Activated CD4-positive, alpha-beta T cell treated with anti-CD3 and anti-CD28 coated beads for 4 hours (primary cell): ENCODE data around the gene UMODL1.

Experiments used
- DNase-seq, 2 donors: peaks; one replicate each; pipeline ENCODE4 v3.0.0-alpha.2; 2020

The UMODL1 gene

DNA sequence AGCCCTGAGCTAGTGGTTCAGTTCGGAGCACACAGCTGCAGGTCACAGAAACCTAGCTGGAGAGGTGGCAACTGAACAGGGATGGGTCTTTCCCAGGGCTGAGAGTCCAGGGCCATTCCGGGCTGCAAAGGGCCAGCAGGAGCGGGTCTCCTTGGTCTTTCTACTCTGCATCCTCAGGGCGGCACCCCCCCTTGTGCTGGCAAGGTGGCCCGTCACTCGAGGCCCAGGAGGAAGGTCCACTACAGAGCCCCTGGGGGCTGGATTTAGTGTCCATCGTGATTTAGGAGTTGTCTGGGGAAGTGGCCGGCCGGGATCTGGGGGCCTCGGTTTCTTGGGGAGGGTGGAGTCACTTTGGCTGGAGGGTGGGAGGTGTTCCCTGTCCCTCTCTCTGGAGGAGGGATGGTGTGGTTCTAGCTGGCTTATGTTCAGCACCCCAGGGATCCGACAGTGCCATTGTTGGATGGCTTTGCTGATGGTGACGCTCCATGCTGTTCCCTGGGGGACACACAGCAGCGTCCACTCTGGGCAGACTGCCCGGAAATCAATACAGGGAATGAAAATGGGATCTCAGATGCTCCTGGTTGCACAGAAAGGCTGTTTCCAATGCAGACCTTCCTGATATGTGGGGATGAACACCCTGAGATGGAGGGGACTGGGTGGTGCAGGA is 64.4 kb downstream of the UMODL1 start:
- no peak for DNase-seq

DNA sequence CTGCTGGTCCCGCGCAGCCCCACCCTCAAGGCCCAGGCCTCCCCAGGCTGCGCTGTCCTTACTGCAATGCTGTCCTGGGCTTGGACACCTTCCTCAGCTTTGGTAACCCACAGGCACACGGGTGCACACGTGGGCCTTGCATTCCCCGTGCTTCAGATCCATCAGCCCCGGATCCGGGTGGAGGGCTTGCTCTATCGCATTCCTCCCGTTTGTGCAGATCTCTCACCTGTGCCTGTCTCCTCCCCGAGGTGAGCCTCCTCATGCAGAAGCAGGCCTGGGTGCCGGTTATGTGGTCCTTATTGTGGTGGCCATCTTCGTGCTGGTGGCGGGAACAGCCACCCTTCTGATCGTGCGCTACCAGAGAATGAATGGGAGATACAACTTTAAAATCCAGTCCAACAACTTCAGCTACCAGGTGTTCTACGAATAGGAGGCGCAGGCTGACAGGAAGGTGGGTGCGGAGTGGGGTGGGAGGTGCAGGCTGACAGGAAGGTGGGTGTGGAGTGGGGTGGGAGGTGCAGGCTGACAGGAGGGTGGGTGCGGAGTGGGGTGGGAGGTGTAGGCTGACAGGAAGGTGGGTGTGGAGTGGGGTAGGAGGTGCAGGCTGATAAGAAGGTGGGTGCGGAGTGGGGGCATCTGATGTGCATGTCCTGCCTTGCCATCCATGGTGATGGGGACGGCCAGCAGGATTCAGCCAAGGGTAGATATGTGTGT is 66.2 kb downstream of the UMODL1 start:
- no peak for DNase-seq

DNA sequence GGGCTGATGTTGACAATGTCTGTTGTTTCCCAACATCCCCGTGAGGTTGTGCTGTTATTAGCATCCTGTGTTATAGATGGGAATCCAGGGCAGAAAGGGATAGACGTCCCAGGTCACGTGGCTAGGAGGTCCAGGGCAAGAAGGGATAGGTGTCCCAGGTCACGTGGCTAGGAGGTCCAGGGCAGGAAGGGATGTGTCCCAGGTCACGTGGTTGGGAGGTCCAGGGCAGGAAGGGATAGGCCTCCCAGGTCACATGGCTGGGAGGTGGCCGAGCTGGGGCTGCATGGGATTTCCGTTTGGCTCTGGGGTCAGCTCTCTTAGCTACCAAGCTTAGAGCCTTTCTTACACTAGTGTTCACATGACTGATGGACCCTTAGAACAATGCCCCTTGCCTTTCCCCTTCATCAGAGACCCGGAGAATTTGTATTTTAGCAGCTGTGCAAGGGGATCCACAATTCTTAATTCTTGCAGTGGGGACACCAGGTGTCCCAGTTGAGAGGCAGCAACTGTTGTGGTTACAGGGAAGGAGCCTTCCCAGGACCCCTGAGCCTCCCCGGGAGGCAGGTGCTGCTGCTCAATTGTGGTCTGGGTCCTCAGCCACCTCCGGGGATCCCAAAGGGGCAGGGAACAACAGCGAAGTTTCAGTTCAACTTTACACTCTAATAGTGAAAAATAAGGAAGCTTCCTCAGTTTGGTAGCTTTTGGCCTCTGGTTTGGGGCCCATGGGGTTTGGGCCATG is 69.2 kb downstream of the UMODL1 start:
- no peak for DNase-seq

GRCh38 chr21:42141643-42142042 is 70.5 kb downstream of the UMODL1 start:
- DNase-seq: no peak

GRCh38 chr21:42142141-42142540 is 71.0 kb downstream of the UMODL1 start:
- no peak for DNase-seq

- DNase-seq: no peak
Observed at GRCh38 chr21:42142627-42143026, 71.5 kb downstream of the UMODL1 start.

GRCh38 chr21:42143111-42143510 is 72.0 kb downstream of the UMODL1 start:
- no peak for DNase-seq

DNA sequence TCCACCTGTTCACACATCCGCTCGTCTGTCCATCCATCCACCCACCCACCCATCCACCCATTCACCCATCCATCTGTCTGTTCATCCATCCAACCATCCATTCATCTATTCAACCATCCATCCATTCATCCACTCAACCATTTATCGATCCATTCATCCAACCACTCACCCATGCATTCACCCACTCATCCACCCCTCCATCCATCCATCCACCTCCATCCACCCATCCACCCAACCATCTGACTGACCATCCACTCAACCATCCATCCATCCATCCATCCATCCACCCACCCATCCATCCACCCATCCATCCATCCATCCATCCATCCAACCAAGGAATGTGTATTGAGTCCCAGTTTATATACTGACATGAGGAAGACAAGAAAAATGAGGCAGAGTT is 73.1 kb downstream of the UMODL1 start:
- DNase-seq: no peak

GRCh38 chr21:42144679-42145568 is 73.8 kb downstream of the UMODL1 start:
- no peak for DNase-seq

DNA sequence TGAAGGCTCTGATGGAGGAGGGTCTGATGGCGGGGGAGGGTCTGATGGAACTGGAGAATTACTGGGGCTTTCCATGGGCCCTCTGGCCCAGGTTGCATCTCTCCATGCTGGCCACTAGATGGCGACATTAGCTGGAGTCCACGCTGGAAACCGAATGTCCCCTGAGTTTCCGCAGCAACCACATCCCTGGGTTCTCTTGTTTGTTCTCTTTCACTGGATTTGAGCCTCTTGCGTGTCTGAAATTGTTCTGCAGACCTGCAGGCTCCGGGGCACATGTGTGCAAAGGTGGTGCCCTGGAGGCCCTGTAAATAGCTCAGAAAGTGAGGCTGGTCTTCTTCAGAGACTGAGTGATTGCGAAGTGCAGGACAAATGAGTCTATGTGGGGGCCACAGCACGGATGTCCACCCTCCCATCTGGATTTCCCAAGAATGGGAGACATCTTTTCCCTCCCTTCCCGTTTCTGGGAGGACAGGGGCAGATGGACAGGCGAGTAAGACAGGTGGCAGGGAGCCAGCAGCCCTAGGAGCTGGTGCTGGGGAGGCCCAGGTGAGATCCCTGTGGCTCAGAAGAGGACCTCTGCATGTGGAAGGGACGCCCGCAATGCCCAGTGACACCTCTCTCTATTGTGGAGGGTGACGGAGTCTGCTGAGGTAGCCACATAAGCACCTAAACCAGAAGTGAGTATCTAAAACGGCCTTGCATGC is 74.6 kb downstream of the UMODL1 start:
- peak; percentile 61 to 66 for DNase-seq

DNA sequence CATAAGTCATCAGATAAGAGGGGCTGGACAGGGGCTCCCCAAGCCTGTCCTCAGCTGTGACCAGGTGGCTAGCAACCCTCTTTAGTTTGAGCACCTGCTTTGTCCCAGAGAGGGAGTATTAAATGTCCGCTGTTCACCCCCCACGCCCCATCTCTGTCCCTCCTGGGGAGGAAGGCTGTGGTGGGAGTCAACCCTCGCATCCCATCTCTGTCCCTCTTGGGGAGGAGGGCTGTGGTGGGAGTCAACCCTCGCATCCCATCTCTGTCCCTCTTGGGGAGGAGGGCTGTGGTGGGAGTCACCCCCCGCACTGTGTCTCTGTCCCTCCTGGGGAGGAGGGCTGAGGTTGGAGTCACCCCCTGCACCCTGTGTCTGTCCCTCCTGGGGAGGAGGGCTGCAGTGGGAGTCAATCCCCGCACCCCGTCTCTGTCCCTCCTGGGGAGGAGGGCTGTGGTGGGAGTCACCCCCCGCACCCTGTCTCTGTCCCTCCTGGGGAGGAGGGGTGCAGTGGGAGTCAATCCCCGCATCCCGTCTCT is 75.2 kb downstream of the UMODL1 start:
- DNase-seq: no peak

- DNase-seq: no peak
Observed at GRCh38 chr21:42146821-42147220, 75.7 kb downstream of the UMODL1 start.

DNA sequence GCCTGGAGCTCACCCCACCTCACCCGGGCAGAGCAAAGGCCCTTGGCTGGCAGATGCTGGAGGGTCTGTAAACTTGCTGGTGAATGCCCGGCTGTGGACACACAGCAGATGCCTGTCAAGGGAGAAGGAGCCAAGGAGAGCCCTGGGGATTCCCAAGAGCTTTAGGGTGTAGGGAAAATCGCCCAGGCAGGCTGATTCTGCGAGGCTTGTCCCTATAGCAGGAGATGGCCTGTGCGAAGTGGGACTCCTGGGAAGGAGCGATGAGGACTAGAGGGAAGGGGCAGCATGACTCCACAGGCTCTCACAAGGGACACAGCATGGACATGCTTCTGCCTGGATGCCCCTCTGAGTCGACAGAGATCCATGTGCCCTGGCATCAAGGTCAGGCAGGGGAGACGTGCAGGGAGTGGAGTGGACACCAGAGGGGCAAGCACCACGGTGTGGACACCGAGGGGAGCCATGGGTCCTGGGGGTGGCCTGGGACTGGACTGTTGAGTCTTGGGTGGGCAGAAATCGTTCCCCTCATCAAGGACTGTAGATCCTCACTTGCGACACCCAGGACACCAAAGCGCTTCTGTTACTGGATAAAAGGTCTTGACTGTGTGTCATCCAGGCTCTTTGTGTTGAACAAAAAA is 76.4 kb downstream of the UMODL1 start:
- DNase-seq: no peak

GRCh38 chr21:42148097-42148496 is 77.0 kb downstream of the UMODL1 start:
- DNase-seq: no peak

GRCh38 chr21:42148584-42148983 is 77.5 kb downstream of the UMODL1 start:
- no peak for DNase-seq

DNA sequence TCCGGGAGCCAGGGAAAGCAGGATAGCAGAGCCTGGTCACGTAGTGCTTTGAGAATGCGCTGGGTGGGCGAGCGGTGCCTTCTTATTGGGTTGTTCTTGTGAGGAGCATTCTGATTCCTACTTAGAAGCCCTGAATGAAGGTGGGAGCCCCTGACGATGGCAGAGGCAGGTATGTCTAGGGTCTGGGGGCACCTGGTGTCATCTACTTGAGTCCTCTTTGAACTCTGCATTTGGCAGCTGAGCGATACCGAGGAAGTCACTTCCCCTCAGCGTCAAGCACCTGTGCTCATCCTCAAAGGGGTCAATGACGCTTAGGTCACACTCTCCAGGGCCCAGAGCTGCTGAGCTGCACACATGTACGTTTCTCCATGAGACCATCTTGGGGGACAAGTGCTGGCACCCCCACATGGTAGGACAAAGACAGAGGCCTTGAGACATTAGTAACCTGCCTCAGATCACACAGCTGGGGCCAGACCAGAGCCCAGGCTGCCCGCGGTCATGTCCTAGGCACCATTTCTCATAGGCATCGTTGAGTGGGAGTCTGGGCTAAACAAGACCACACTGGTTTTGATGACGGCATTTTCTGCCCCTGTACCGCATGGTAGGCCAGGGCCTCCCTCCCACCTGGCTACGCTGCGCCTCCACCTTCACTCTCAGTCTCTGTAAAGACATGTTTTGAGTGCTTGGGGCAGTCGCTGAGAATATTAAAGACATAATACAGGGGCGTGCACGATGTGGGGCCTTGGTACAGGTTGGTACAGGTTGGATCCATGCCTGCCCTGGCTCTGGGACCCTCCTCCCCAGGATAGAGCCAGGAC is 78.7 kb downstream of the UMODL1 start:
- no peak for DNase-seq

DNA sequence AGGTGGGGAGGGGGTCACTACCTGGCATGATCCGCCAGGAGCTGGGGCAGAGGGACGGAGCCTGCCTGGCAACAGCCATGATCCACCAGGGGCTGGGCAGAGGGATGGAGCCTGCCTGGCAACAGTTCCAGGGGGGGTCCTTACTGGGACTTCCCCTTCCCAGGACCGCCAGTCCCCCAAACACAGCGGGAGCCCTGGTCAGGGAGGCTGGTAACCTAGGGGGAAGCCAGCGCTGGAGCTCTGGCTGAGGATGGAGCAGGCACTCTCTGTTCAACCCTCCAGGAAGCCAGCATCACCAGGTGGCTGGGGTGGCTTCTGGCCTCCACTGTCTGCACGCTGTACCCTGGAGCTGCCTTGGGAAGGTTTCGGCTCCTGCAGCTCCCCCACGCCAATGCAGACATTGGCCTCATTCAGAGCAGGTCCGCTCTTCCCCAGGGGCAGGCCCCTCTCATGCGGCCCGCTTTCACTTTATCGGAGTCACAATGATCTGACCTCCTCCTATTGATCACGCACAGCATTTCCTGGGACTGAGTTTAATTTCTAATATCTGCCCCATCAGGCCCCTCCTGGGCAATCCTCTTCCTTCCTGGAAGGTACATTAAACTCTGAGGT is 79.5 kb downstream of the UMODL1 start:
- no peak for DNase-seq

GRCh38 chr21:42151148-42151947 is 80.2 kb downstream of the UMODL1 start:
- no peak for DNase-seq

- DNase-seq: no peak
Observed at GRCh38 chr21:42151948-42152220, 80.8 kb downstream of the UMODL1 start.
